ENCODE data around the gene C7orf57.

DNA sequence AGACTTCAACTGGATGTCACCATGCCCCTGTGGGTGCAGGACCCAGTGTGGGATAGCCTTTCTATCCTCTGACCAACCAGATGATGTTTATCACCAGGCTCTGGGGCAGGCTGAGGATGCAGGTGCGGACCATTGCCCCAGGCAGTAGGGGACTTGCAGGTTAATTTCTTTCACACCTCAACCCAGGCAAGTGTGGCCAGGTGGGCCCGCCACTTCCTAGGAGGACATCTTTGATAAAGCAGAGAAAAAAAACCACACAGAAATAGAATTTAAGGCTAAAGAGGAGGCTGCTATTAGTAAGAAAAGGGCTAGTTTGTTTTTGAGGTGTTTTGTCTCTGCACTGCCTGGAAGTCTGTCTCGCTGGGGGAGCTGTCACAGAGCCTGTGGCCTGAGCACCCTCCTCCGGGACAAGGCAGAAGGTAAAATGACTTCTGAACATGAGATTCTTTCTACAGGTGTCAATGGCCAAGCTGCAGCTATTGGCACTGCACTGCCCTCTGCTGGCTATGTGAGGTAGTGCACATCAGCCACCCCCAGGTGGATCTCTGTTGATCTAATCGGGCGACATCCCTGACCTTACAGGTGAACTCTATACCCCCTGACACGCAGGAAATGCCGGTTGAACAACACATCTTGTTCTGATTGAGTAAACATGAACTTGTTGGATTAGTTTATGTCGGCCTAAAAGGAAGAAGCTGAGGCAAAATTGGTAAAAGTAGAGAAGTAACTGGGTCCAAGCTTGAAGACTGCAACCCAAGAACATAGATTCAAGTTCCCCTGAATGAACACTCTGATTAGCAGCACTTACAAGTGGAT is 74.7 kb downstream of the C7orf57 start:
- TF ChIP-seq, protein P1, sequence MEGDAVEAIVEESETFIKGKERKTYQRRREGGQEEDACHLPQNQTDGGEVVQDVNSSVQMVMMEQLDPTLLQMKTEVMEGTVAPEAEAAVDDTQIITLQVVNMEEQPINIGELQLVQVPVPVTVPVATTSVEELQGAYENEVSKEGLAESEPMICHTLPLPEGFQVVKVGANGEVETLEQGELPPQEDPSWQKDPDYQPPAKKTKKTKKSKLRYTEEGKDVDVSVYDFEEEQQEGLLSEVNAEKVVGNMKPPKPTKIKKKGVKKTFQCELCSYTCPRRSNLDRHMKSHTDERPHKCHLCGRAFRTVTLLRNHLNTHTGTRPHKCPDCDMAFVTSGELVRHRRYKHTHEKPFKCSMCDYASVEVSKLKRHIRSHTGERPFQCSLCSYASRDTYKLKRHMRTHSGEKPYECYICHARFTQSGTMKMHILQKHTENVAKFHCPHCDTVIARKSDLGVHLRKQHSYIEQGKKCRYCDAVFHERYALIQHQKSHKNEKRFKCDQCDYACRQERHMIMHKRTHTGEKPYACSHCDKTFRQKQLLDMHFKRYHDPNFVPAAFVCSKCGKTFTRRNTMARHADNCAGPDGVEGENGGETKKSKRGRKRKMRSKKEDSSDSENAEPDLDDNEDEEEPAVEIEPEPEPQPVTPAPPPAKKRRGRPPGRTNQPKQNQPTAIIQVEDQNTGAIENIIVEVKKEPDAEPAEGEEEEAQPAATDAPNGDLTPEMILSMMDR (conservative IDR thresholded peaks at IDR 0.05; ENCODE audit: low read depth in 2 of 2): peak; percentile 97 to 99
- no peak for TF ChIP-seq EZH2 (IDR thresholded peaks at IDR 0.05; ENCODE audit: low read depth, unreplicated experiment)
- TF ChIP-seq POLR2AphosphoS5 (IDR thresholded peaks at IDR 0.05; ENCODE audit: low read depth): 0 out of 2 replicates have a peak, but pooled peaks have one; percentile 19
- TF ChIP-seq EZH2phosphoT487 (IDR thresholded peaks at IDR 0.05; ENCODE audit: unreplicated experiment): no peak
- TF ChIP-seq, protein P2, sequence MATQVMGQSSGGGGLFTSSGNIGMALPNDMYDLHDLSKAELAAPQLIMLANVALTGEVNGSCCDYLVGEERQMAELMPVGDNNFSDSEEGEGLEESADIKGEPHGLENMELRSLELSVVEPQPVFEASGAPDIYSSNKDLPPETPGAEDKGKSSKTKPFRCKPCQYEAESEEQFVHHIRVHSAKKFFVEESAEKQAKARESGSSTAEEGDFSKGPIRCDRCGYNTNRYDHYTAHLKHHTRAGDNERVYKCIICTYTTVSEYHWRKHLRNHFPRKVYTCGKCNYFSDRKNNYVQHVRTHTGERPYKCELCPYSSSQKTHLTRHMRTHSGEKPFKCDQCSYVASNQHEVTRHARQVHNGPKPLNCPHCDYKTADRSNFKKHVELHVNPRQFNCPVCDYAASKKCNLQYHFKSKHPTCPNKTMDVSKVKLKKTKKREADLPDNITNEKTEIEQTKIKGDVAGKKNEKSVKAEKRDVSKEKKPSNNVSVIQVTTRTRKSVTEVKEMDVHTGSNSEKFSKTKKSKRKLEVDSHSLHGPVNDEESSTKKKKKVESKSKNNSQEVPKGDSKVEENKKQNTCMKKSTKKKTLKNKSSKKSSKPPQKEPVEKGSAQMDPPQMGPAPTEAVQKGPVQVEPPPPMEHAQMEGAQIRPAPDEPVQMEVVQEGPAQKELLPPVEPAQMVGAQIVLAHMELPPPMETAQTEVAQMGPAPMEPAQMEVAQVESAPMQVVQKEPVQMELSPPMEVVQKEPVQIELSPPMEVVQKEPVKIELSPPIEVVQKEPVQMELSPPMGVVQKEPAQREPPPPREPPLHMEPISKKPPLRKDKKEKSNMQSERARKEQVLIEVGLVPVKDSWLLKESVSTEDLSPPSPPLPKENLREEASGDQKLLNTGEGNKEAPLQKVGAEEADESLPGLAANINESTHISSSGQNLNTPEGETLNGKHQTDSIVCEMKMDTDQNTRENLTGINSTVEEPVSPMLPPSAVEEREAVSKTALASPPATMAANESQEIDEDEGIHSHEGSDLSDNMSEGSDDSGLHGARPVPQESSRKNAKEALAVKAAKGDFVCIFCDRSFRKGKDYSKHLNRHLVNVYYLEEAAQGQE (IDR thresholded peaks at IDR 0.05; ENCODE audit: unreplicated experiment): no peak
- no peak for TF ChIP-seq JUNB (IDR thresholded peaks at IDR 0.05; ENCODE audit: unreplicated experiment)
- no peak for TF ChIP-seq CREB1 (CRISPR knock-in tag; IDR thresholded peaks at IDR 0.05; ENCODE audit: low read depth)
